COR-L47 (cell line): ENCODE measurements around the gene TNRC6C.

Source experiments
- DNase-seq: peaks from one replicate; lab custom pipeline; 2025; lab: John Stamatoyannopoulos, UW

Gene TNRC6C

DNA sequence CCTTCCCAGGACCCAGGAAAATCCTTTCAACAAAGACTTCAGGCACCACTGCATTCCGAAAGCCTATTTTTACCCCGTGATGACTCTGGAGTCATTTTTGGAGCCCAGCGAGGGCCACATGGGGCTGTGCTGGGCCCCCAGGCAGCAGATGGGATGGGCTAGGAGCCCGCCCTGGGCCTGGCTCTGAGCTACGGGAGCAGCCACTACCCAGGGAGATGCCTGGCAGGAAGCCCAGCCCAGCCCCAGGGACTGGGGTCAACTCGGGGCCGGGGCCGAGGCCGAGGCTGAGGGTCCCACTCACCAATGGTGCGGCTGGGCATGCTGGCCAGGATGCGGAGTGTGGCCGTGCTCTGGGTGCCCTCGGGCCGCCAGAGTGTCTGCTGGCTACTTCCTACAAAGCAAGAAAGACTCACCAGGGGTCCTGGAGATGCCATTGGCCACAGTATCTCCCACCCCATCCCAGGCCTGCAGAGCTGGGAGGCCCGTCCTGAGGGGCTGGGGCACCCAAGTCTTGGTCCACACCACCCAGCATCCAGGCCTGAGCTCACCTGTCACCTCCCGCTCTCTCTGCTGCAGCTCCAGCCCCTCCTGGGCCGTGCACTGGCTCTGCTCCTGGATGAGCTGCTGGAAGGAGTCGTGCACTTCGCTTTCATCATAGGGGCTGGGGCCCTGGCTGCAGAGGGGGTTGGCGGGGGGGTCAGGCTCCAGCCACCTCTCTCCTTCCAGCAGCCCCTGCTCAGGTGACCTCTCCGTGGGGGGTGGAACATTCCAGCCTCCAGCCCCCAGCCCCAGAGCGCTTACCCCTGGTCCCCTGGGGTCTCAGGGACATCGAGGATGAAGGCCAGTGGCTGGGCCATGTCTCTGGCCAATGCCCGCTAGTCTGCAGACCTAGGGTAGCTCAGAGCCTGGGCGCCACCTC, 167.7 kb downstream of the TNRC6C start:
- no peak for DNase-seq

DNA sequence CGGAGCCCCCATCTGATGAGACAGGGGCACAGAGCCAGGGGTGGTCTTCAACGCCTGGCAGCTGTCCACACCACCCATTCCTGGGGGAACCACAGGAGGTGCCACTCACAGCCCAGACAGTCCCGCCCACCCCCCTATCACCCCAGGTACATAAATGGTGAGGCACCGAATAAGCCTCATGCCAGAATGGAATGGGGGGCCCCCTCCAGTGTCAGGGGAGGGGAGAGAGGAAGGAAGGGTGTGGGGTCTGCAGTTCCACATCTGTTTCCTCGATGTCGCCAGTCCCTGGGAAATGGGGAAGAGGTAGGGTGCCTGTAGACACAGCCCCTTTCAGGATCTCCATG, 168.4 kb downstream of the TNRC6C start:
- no peak for DNase-seq

DNA sequence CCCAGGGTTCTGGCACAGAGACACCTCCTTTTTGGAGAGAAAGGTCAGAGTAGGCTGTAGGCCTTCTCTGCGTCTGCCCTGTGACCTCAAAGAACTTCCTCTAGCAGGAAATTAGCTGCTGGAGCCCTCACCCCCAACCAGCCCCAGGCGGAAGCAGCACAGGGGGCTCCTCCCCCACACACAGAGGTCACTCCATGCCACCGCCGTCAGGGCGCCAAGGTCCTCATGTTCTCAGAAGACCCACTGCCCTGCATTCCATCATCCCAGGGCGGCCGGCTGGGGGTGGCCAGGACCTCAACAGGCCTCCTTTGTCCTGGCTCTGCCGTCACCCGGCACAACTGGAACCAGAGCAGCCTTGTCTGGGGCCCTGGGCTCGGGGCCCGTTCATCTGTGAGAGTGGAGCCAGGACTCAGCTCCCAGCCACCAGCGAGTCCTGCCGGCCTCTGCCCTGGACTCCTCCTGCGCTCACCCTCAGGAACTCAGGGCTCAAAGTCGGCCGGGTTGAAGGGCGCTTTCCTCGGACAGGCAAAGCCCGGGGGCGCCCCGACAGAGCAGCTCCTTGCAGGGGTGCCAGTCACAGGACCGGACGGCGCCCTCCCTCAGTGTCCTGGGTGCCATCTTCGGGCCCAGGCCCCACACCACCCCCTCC, 168.9 kb downstream of the TNRC6C start:
- DNase-seq, result no peak

DNA sequence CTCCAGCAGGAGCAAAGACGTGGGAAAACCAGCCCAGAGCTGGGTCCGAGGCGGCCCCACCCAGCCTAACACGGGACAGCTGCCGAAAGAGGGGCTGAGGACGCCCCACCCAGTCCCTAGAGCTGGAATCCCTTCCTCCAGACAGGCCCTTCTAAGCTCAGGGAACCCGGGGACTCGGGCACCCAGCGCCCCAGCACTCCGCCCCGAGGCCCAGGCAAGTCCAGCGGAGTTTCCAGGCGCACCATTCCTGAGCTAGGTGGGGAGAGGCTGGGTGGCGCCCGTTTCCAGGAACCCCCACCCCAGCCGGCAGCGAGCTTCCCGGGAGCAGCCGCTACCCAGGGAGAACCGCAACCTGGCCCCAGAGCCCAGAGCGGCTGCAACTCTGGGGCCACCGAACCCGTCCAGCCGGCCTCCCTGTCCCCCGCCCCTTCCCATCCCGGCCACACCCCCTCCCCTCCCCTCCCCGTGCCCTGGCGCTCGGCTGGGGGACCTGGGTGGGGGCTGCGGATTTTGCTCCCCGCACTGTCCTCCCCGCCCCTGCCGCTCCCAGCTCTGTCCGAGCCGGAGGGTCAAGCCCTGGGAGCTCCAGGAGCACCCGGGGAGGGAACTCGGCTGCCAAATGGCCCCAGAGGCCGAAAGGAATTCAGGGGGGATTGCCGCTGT, 169.5 kb downstream of the TNRC6C start:
- no peak for DNase-seq

GRCh38 chr17:78128551-78129350, 170.2 kb downstream of the TNRC6C start, which contains the start of gene TMC6:
TMC6 (minus strand) TSS chr17:78128755; CDS start chr17:78126832, 1,923 bp downstream.
- DNase-seq, result peak; percentile 52

DNA sequence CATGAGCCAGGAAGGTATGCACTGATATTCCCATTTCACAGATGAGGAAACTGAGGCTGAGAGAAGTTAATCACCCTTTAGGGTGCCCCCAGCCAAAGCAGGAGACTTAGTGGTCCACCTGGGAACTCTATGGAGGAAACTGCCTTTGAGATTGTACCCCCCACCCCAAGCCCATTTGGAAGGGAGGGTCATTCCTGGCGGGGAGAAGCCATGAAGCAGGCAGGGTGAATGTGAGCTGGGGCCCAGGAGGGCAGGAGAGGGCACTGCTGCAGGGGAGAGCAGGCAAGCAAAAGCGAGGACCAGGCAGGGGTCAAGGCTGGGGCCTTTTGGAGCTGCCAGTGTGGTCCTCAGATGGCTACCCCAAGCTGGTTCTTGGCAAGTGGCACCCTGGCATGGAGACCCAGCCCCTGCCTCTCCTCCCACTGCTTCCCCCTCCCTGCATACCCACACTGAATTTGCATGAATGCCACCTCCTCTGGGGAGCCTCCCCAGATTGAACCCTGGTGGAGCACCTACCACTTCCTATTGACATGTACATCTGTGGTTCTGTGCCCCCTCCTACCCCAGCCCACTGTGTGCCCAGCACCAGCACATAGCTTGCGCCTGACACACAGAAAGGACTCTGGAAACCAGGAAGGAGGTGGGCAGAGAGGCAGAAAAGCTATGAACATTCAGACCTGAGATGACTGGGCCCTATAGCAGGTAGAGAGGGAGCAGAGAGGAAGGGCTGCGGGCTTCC, 171.0 kb downstream of the TNRC6C start:
- no peak for DNase-seq

DNA sequence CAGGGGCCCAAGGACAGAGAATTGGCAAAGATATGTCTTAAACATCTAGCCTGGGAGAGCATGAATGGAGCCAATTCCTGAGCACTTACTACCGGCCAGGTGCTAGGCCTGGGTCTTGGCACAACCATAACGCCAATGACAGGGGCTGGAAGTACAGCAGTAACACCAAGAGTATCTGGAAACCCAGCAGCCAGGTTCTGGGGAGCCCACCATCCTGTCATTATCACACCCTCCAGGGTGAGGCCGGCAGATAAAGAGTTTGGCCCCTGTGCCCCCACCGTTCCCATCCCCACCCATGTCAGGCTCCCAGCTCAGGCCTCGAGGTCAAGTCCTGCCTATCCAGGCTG, 171.6 kb downstream of the TNRC6C start:
- no peak for DNase-seq

DNA sequence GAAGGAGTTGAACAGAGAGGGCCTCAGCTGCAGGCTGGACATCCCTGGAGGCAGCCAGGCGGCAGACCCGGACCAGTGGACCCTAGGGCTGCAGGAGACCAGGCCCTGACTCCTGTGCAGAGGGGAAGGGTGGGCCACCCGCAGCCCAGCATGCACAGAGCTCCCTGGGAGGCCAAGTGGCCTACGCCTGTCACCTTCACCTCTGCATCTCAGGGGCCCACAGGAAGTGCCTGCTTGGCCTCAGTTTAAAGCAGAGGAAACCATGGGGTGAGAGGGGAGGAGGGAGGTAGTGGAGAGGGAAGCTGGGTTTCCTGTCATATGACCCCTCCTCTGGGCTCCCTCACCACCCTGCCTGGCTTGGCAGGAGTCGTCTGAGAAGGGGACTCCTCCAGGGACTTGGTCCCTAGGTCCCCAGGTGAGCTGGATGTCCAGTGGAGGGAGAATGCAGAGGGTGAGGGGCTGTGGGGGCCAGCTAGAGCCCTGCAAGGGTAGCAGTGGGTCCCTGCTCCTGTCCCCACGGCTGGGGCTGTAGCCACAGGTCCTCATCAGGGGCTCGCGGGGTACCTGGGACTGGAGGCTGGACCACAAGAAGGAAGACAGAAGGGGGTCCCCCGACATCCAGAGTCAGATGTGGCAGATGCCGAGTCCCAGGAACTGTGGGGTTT, 172.1 kb downstream of the TNRC6C start, which contains the start of gene TMC8:
TSS of gene TMC8 (plus strand) at position 335 of the 665 bp plus-strand sequence. CDS start 818 bp downstream, outside the sequence.
- DNase-seq, result no peak

DNA sequence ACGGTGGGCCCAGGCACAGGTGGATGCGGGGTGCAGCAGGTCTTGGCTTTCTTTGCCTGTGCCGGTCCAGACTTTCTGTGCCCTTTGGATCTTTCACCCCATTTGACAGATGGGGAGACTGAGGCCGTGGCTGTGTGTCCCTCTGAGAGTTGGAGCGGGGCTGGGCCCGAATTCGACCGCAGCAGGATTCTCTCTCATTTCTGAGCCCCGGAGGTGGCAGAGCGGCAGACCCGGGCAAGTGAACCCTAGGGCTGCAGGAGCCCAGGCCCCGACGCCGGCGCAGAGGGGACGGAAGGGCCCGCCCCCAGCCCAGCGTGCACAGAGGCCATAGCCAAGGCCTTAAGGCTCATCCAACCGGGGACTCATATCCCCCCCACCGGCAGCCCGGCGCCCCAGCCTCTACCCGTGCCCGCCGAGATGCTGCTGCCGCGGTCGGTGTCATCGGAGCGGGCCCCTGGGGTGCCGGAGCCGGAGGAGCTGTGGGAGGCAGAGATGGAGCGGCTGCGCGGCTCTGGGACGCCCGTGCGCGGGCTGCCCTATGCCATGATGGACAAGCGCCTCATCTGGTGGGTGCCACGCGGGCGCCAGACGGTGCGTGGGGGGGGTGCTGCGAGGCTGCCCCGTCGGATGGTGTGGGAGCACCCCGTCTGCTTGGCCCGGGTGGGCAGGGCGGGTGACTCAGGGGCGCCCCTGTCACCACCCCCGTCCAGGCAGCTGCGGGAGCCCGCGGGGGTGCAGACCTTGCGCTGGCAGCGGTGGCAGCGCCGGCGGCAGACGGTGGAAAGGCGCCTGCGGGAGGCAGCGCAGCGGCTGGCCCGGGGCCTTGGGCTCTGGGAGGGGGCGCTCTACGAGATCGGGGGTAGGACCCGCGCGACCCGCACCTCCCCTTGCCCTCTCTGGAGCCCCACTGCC, 172.9 kb downstream of the TNRC6C start:
- no peak for DNase-seq

- DNase-seq, result no peak
Measured at GRCh38 chr17:78132084-78132676, 173.7 kb downstream of the TNRC6C start.

DNA sequence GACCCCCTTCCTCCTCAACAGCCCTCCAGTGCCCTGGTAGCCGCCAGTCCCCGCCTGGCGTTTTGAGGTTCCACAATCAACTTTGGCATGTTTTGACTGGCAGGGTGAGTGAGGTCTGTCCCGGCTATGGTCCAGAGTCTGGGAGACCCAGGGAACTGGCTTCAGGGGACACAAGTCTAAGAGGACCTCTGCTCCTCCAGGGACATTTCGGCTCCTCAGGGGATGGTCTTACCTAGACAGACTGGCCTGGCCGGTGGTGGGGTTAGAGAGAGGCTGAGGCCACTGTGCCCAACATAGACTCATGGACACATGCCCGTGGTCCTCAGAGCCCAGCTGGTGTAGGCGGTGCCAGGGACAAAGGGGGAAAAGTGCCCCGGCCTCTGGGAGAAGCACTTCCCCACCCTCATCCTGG, 174.3 kb downstream of the TNRC6C start:
- no peak for DNase-seq

GRCh38 chr17:78133179-78133951, 174.9 kb downstream of the TNRC6C start:
- no peak for DNase-seq

GRCh38 chr17:78133971-78134898, 175.7 kb downstream of the TNRC6C start:
- peak; percentile 77 for DNase-seq

DNA sequence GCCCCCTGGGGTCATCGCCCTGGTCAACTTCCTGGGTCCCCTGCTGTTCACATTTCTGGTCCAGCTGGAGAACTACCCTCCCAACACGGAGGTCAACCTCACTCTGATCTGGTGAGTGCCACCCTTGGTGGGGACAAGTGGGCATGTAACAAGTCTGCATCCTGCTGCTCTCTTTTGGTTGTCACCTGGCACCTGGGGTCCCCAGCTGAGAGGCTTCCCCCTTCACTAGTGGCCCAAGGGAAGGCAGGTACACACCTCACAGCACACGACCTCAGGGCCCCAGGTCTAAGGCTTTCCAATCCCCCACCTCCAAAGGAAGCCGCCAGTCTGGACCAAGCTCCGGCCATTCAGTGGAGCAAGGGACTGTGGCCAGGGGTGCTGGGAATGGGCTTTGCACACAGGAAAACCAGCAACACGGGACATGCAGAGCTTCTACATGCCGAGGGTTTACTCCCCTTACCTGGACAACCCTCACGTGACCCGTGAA, 176.4 kb downstream of the TNRC6C start:
- DNase-seq, result no peak

GRCh38 chr17:78135858-78136500, 177.5 kb downstream of the TNRC6C start:
- no peak for DNase-seq

- no peak for DNase-seq
Measured at GRCh38 chr17:78137392-78138203, 179.1 kb downstream of the TNRC6C start.
